Right atrium auricular region (tissue), 2 donors: ENCODE data around the gene PNLDC1. TPM values are rescaled to one million over a fixed set of nuclear protein-coding genes. Genes with fewer than 3 reads are reported as not detected.
A peak's percentile ranks its signal among the peaks of the same experiment; 100 is the strongest.

Experiments used
- DNase-seq: peaks from one replicate; pipeline ENCODE4 v3.0.0-alpha.2; 2019; ENCODE audit warnings: low spot score
- H3K27ac ChIP-seq, 2 donors: fragments of 200-600 bp; sonication (generic); 1 replicate in 1 of 2; 2 replicates in 1 of 2; pipeline ENCODE4 v1.5.1; 2016 to 2019
- H3K27me3 ChIP-seq, 2 donors: fragments of 200-600 bp; sonication (generic); one replicate each; pipeline versions ENCODE4 v1.5.1 to v1.6.0; 2017 to 2019
- H3K36me3 ChIP-seq: fragments of 200-600 bp; sonication (generic); one replicate; pipeline ENCODE4 v1.5.1; 2016
- H3K4me1 ChIP-seq, 2 donors: fragments of 200-600 bp; sonication (generic); one replicate each; pipeline versions ENCODE4 v1.5.1 to v1.6.0; 2017 to 2019
- H3K4me3 ChIP-seq, 2 donors: fragments of 200-600 bp; sonication (generic); 1 replicate in 1 of 2; 2 replicates in 1 of 2; pipeline ENCODE4 v1.5.1; 2017 to 2019; ENCODE audit warnings: mild to moderate bottlenecking in 1 of 2, moderate library complexity in 1 of 2
- H3K9me3 ChIP-seq, 2 donors: fragments of 200-600 bp; sonication (generic); one replicate each; pipeline ENCODE4 v1.5.1; 2019
- CTCF ChIP-seq, 2 donors: fragments of 200-600 bp; sonication (generic); IDR thresholded peaks; one replicate each; pipeline ENCODE4 v1.5.1; 2019; ENCODE audit warnings: antibody characterized with exemption in 2 of 2
- total RNA-seq, 2 donors: library from RNA; depleted of rRNA; stranded (reverse); fragments of >200 nt; gene quantifications; one replicate each; pipeline ENCODE4 v1.1.0, GENCODE V29; 2016

Gene PNLDC1
- total RNA-seq, 2 donors from 2014 or later, result 0.33 TPM; not detected in 1

- Histone ChIP-seq H3K36me3 (peaks cover 51% of the 10 kb centered on the region), H3K27ac (no peak overlapping the region), H3K9me3 (no peaks in the 10 kb centered on the region), H3K4me3 (no peak overlapping the region), H3K27me3 (no peaks in the 10 kb centered on the region), H3K4me1 (no peaks in the 10 kb centered on the region)
- DNase-seq, result no peak
- no peak for TF ChIP-seq CTCF (IDR thresholded peaks at IDR 0.05)
Measured at GRCh38 chr6:159777240-159777904, 22.7 kb upstream of the PNLDC1 start.

- Histone ChIP-seq H3K4me1 (no peaks in the 10 kb centered on the region), H3K36me3 (peaks cover 59% of the 10 kb centered on the region)
- no peak for TF ChIP-seq CTCF (IDR thresholded peaks at IDR 0.05)
Measured at GRCh38 chr6:159778131-159778530, 21.9 kb upstream of the PNLDC1 start.

GRCh38 chr6:159778542-159779103 lies 21.5 kb upstream of the PNLDC1 start:
- Histone ChIP-seq H3K27me3 (no peaks in the 10 kb centered on the region), H3K27ac (no peak overlapping the region), H3K9me3 (no peaks in the 10 kb centered on the region), H3K4me1 (no peaks in the 10 kb centered on the region), H3K4me3 (no peak overlapping the region), H3K36me3 (peaks cover 64% of the 10 kb centered on the region)
- TF ChIP-seq CTCF (IDR thresholded peaks at IDR 0.05), result no peak
- DNase-seq, result no peak

More at GRCh38 chr6:159778131-159778530, 21.9 kb upstream of the PNLDC1 start:
- Histone ChIP-seq H3K9me3 (no peaks in the 10 kb centered on the region), H3K27me3 (no peaks in the 10 kb centered on the region), H3K27ac (no peak overlapping the region), H3K4me3 (no peak overlapping the region)
- no peak for DNase-seq

GRCh38 chr6:159788276-159788675 lies 11.8 kb upstream of the PNLDC1 start:
- H3K36me3 ChIP-seq, result peaks cover 54% of the 10 kb centered on the region
- no peak for DNase-seq
- no peak for TF ChIP-seq CTCF (IDR thresholded peaks at IDR 0.05)

GRCh38 chr6:159788753-159789376 lies 11.2 kb upstream of the PNLDC1 start:
- H3K4me1 ChIP-seq, result peaks cover 0 to 48% of the 10 kb centered on the region in 2 donors

More at GRCh38 chr6:159788276-159788675, 11.8 kb upstream of the PNLDC1 start:
- Histone ChIP-seq H3K27ac (peak overlapping the region; percentile 99), H3K4me1 (peaks cover 0 to 48% of the 10 kb centered on the region in 2 donors), H3K27me3 (no peaks in the 10 kb centered on the region), H3K4me3 (peak overlapping the region; percentile 92 to 99), H3K9me3 (no peaks in the 10 kb centered on the region)

More at GRCh38 chr6:159788753-159789376, 11.2 kb upstream of the PNLDC1 start:
- H3K27me3 ChIP-seq, result no peaks in the 10 kb centered on the region
- no peaks in the 10 kb centered on the region for H3K9me3 ChIP-seq
- DNase-seq, result peak; percentile 60
- TF ChIP-seq CTCF (IDR thresholded peaks at IDR 0.05), result no peak
- H3K4me3 ChIP-seq, result peak overlapping the region; percentile 92 to 99
- peak overlapping the region; percentile 99 for H3K27ac ChIP-seq
- peaks cover 53% of the 10 kb centered on the region for H3K36me3 ChIP-seq
